ENCODE results near the gene SCTR. TPM values are rescaled to one million over a fixed set of nuclear protein-coding genes. Genes with fewer than 3 reads are reported as not detected.

The SCTR gene
- total and polyA plus RNA-seq, 2 of the 13 experiments (the other 11 are each of a cell fraction or from before 2014, with no cell fraction given), result not detected

DNA sequence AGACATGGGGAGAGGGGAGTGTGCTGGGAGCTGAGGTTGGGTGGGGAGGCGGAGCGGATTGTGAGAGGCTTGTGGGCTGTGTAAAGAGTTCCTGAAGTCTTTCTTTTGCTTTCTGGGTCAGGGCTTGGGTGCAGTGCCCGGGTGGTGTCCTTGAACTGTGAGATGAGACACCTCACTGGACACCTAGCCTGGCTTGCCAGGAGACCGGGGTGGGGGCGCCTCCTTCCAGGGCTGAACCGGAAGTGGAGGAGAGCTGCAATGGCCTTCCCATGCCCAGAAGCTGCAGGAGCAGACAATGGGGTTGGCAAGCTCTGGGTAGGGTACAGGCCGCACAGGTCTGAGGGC, 88.4 kb downstream of the SCTR start (continued):
- TF ChIP-seq BCL6 (CRISPR knock-in tag; IDR thresholded peaks at IDR 0.05) (peak; percentile 42; the same call in 1 of the 2 replicates), MAZ (IDR thresholded peaks at IDR 0.05; ENCODE audit: borderline replicate concordance, low read depth, low read length) (no peak; the same call in 1 of the 2 replicates), MAZ (CRISPR knock-in tag; IDR thresholded peaks at IDR 0.05; ENCODE audit: low read depth) (no peak), RERE (CRISPR knock-in tag; IDR thresholded peaks at IDR 0.05; ENCODE audit: low read depth) (no peak), RBM22 (optimal IDR thresholded peaks at IDR 0.05; ENCODE audit: low read length) (no peak), ZSCAN30 (CRISPR knock-in tag; IDR thresholded peaks at IDR 0.05) (no peak), ZIK1 (CRISPR knock-in tag; IDR thresholded peaks at IDR 0.05; ENCODE audit: borderline replicate concordance, low read depth) (no peak), ZFP36L1 (CRISPR knock-in tag; IDR thresholded peaks at IDR 0.05) (no peak), ZNF274 (CRISPR knock-in tag; IDR thresholded peaks at IDR 0.05) (no peak), MED13 (CRISPR knock-in tag; IDR thresholded peaks at IDR 0.05) (no peak), ETV6 (CRISPR knock-in tag; conservative IDR thresholded peaks at IDR 0.05) (no peak), TBP (CRISPR knock-in tag; IDR thresholded peaks at IDR 0.05) (no peak), NR2F6 (IDR thresholded peaks at IDR 0.05) (peak; percentile 50; the same call in 1 of the 2 replicates), NR2F6 (CRISPR knock-in tag; IDR thresholded peaks at IDR 0.05) (0 out of 2 replicates have a peak, but pooled peaks have one; percentile 24), YEATS4 (CRISPR knock-in tag; IDR thresholded peaks at IDR 0.05; ENCODE audit: borderline replicate concordance) (no peak), ARHGAP35 (CRISPR knock-in tag; IDR thresholded peaks at IDR 0.05; ENCODE audit: borderline replicate concordance) (no peak), NR2C2 (CRISPR knock-in tag; IDR thresholded peaks at IDR 0.05; ENCODE audit: borderline replicate concordance) (peak; percentile 37; the same call in 1 of the 2 replicates), FOXP1 (IDR thresholded peaks at IDR 0.05) (no peak), FOXP1 (CRISPR knock-in tag; IDR thresholded peaks at IDR 0.05) (no peak), ELF4 (CRISPR knock-in tag; IDR thresholded peaks at IDR 0.05; ENCODE audit: borderline replicate concordance) (no peak), EZH2 (conservative IDR thresholded peaks at IDR 0.05; ENCODE audit: low read depth, low read length) (no peak), PITX1 (CRISPR knock-in tag; IDR thresholded peaks at IDR 0.05) (peak; percentile 68; the same call in 1 of the 2 replicates), SNAPC5 (CRISPR knock-in tag; IDR thresholded peaks at IDR 0.05; ENCODE audit: borderline replicate concordance) (no peak)
- TF ChIP-seq, protein P1, sequence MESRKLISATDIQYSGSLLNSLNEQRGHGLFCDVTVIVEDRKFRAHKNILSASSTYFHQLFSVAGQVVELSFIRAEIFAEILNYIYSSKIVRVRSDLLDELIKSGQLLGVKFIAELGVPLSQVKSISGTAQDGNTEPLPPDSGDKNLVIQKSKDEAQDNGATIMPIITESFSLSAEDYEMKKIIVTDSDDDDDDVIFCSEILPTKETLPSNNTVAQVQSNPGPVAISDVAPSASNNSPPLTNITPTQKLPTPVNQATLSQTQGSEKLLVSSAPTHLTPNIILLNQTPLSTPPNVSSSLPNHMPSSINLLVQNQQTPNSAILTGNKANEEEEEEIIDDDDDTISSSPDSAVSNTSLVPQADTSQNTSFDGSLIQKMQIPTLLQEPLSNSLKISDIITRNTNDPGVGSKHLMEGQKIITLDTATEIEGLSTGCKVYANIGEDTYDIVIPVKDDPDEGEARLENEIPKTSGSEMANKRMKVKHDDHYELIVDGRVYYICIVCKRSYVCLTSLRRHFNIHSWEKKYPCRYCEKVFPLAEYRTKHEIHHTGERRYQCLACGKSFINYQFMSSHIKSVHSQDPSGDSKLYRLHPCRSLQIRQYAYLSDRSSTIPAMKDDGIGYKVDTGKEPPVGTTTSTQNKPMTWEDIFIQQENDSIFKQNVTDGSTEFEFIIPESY (CRISPR knock-in tag; IDR thresholded peaks at IDR 0.05), result no peak
- TF ChIP-seq, protein P2, sequence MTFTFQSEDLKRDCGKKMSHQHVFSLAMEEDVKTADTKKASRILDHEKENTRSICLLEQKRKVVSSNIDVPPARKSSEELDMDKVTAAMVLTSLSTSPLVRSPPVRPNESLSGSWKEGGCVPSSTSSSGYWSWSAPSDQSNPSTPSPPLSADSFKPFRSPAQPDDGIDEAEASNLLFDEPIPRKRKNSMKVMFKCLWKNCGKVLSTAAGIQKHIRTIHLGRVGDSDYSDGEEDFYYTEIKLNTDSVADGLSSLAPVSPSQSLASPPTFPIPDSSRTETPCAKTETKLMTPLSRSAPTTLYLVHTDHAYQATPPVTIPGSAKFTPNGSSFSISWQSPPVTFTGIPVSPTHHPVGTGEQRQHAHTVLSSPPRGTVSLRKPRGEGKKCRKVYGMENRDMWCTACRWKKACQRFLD (CRISPR knock-in tag; IDR thresholded peaks at IDR 0.05; ENCODE audit: borderline replicate concordance), result no peak
